IMR-90 (cell line): ENCODE results near the gene FAM13B. TPM values are rescaled to one million over a fixed set of nuclear protein-coding genes. Genes with fewer than 3 reads are reported as not detected.

Experiments
- ATAC-seq: fragments of 200-7000 bp; cut with Tn5 transposase; 2 replicates; pipeline ENCODE4 v1.9.1; 2020; ENCODE audit warnings: low read depth, mild to moderate bottlenecking, moderate library complexity
- BruUV-seq: library from RNA; stranded (reverse); fragments of 400-500 nt; replicated peaks from 2 replicates; lab custom pipeline; 2021; lab: Mats Ljungman, UMichigan
- CTCF ChIA-PET: fragments of 300-600 bp; formaldehyde crosslinking; extraction: SDS; loops from one replicate; lab custom pipeline; 2021; ENCODE audit warnings: antibody characterized with exemption; lab: Yijun Ruan, JAX
- POLR2A ChIA-PET: fragments of 300-600 bp; sonication (Branson Sonifier 250); formaldehyde crosslinking; loops from one replicate; lab custom pipeline; 2022; ENCODE audit warnings: antibody characterized with exemption; ENCODE audit not compliant: unreplicated experiment; lab: Charles Lee
- DNase-seq: peaks from one replicate; pipeline ENCODE4 v3.0.0; 2013
- H2AFZ ChIP-seq: replicated peaks from 2 replicates; pipeline ENCODE3; 2013; ENCODE audit warnings: low read length, mild to moderate bottlenecking; ENCODE audit not compliant: poor library complexity
- H2AK5ac ChIP-seq: 2 replicates; pipeline ENCODE4 v1.6.1; 2013; ENCODE audit warnings: low read depth, low read length, inconsistent platforms
- H2AK9ac ChIP-seq: replicated peaks from 2 replicates; pipeline ENCODE3; 2013; ENCODE audit warnings: mild to moderate bottlenecking, low read depth, low read length, moderate library complexity; ENCODE audit not compliant: poor library complexity
- H2BK120ac ChIP-seq: 2 replicates; pipeline ENCODE4 v1.6.1; 2013; ENCODE audit warnings: low read depth, low read length, inconsistent platforms
- H2BK15ac ChIP-seq: 3 replicates; pipeline ENCODE4 v1.6.1; 2013; ENCODE audit warnings: low read depth, low read length, inconsistent platforms
- H2BK20ac ChIP-seq: 2 replicates; pipeline ENCODE4 v1.6.1; 2013; ENCODE audit warnings: low read depth, mild to moderate bottlenecking, inconsistent platforms, low read length, moderate library complexity
- H2BK5ac ChIP-seq: 2 replicates; pipeline ENCODE4 v1.6.1; 2013; ENCODE audit warnings: mild to moderate bottlenecking, low read depth, low read length, inconsistent platforms; ENCODE audit not compliant: poor library complexity, severe bottlenecking
- H3K14ac ChIP-seq: replicated peaks from 2 replicates; pipeline ENCODE4 v1.6.1; 2013; ENCODE audit warnings: low read depth, low read length, inconsistent platforms
- H3K18ac ChIP-seq: 2 replicates; pipeline ENCODE4 v1.6.1; 2013; ENCODE audit warnings: low read depth, low read length, control low read depth
- H3K23ac ChIP-seq: 2 replicates; pipeline ENCODE4 v1.6.1; 2013; ENCODE audit warnings: low read depth, low read length, inconsistent platforms
- H3K27ac ChIP-seq: 2 replicates; pipeline ENCODE4 v1.5.1; 2013; ENCODE audit warnings: mild to moderate bottlenecking, control low read depth, low read length; ENCODE audit not compliant: insufficient read depth
- H3K27me3 ChIP-seq: 2 replicates; pipeline ENCODE4 v1.6.1; 2013; ENCODE audit warnings: low read length; ENCODE audit not compliant: control insufficient read depth, insufficient read depth
- H3K36me3 ChIP-seq: 2 replicates; pipeline ENCODE4 v1.6.1; 2013; ENCODE audit warnings: low read length, mixed read lengths; ENCODE audit not compliant: control insufficient read depth, insufficient read depth
- H3K4ac ChIP-seq: 2 replicates; pipeline ENCODE4 v1.6.1; 2013; ENCODE audit warnings: low read depth, low read length, inconsistent platforms
- H3K4me1 ChIP-seq: 2 replicates; pipeline ENCODE4 v1.6.1; 2013; ENCODE audit warnings: low read length, mixed read lengths; ENCODE audit not compliant: control insufficient read depth, insufficient read depth
- H3K4me2 ChIP-seq: 2 replicates; pipeline ENCODE4 v1.6.1; 2013; ENCODE audit warnings: low read depth, mild to moderate bottlenecking, control low read depth, low read length, moderate library complexity
- H3K4me3 ChIP-seq: 2 replicates; pipeline ENCODE4 v1.5.1; 2013; ENCODE audit warnings: low read depth, mild to moderate bottlenecking, control low read depth, low read length, moderate library complexity; ENCODE audit not compliant: insufficient read depth
- H3K56ac ChIP-seq: 2 replicates; pipeline ENCODE4 v1.6.1; 2013; ENCODE audit warnings: low read length, inconsistent platforms; ENCODE audit not compliant: insufficient read depth; ENCODE audit errors: extremely low read depth
- H3K79me1 ChIP-seq, 2 experiments: 2 replicates each; pipeline ENCODE4 v1.6.1; 2013; ENCODE audit warnings: low read length in 2 of 2, inconsistent platforms in 1 of 2, low read depth in 1 of 2
- H3K9ac ChIP-seq: 2 replicates; pipeline ENCODE4 v1.6.1; 2013; ENCODE audit warnings: low read depth, low read length, control low read depth
- H3K9me1 ChIP-seq: 2 replicates; pipeline ENCODE4 v1.6.1; 2013; ENCODE audit warnings: low read length, inconsistent platforms; ENCODE audit not compliant: insufficient read depth
- H3K9me3 ChIP-seq: 2 replicates; pipeline ENCODE4 v1.6.1; 2013; ENCODE audit warnings: low read length; ENCODE audit not compliant: control insufficient read depth, insufficient read depth
- H4K20me1 ChIP-seq: 2 replicates; pipeline ENCODE4 v1.6.1; 2013; ENCODE audit warnings: low read length, inconsistent platforms; ENCODE audit not compliant: insufficient read depth
- H4K5ac ChIP-seq: 2 replicates; pipeline ENCODE4 v1.6.1; 2013; ENCODE audit warnings: mild to moderate bottlenecking, low read depth, low read length, control low read depth
- H4K8ac ChIP-seq, 2 experiments: 2 replicates each; pipeline ENCODE4 v1.6.1; 2013; ENCODE audit warnings: low read depth in 2 of 2, low read length in 2 of 2, control low read depth in 1 of 2, inconsistent platforms in 1 of 2
- H4K91ac ChIP-seq: 2 replicates; pipeline ENCODE4 v1.6.1; 2013; ENCODE audit warnings: low read depth, low read length, inconsistent platforms; ENCODE audit not compliant: insufficient read depth
- BHLHE40 ChIP-seq: fragments of 150-350 bp; IDR thresholded peaks from 2 replicates; pipeline ENCODE4 v1.6.1; 2016; ENCODE audit warnings: mild to moderate bottlenecking, low read depth, low read length
- CEBPB ChIP-seq: IDR thresholded peaks from 2 replicates; pipeline ENCODE4 v1.6.1; 2012; ENCODE audit warnings: low read depth, low read length, improper control_type of control experiment
- CHD1 ChIP-seq: IDR thresholded peaks from 2 replicates; pipeline ENCODE4 v1.6.1; 2012; ENCODE audit warnings: low read depth, low read length, improper control_type of control experiment
- FOS ChIP-seq: fragments of 150-350 bp; IDR thresholded peaks from 2 replicates; pipeline ENCODE4 v1.6.1; 2016; ENCODE audit warnings: low read depth, low read length
- MAFK ChIP-seq: IDR thresholded peaks from 2 replicates; pipeline ENCODE4 v1.6.1; 2012; ENCODE audit warnings: low read depth, low read length, improper control_type of control experiment
- MAZ ChIP-seq: IDR thresholded peaks from 2 replicates; pipeline ENCODE4 v1.6.1; 2012; ENCODE audit warnings: low read depth, mild to moderate bottlenecking, low read length, improper control_type of control experiment, moderate library complexity, borderline replicate concordance
- MXI1 ChIP-seq: IDR thresholded peaks from 2 replicates; pipeline ENCODE4 v1.6.1; 2012; ENCODE audit warnings: low read depth, mild to moderate bottlenecking, low read length, moderate library complexity, borderline replicate concordance
- NFE2L2 ChIP-seq: fragments of 150-350 bp; IDR thresholded peaks from 2 replicates; pipeline ENCODE4 v1.6.1; 2016; ENCODE audit warnings: low read depth, mild to moderate bottlenecking, low read length
- POLR2A ChIP-seq: IDR thresholded peaks from 2 replicates; pipeline ENCODE4 v1.6.1; 2012; ENCODE audit warnings: mild to moderate bottlenecking, low read depth, low read length
- RAD21 ChIP-seq: IDR thresholded peaks from 2 replicates; pipeline ENCODE4 v1.6.1; 2012; ENCODE audit warnings: low read length, improper control_type of control experiment
- RCOR1 ChIP-seq: IDR thresholded peaks from 2 replicates; pipeline ENCODE4 v1.6.1; 2012; ENCODE audit warnings: mild to moderate bottlenecking, low read length, improper control_type of control experiment; ENCODE audit not compliant: insufficient replicate concordance
- RFX5 ChIP-seq: IDR thresholded peaks from 2 replicates; pipeline ENCODE4 v1.8.0; 2012; ENCODE audit warnings: low read depth, mild to moderate bottlenecking, low read length, moderate library complexity
- SMC3 ChIP-seq: fragments of 150-350 bp; IDR thresholded peaks from 2 replicates; pipeline ENCODE4 v1.6.1; 2016; ENCODE audit warnings: low read depth, mild to moderate bottlenecking, antibody characterized with exemption, low read length, moderate library complexity
- WGBS, 2 experiments: methylation state at CpG; one replicate each; pipeline versions ENCODE4 v1.1.5 to v1.1.7; 2013; ENCODE audit warnings: missing lambda C conversion rate in 2 of 2; ENCODE audit not compliant: insufficient read length in 1 of 2; ENCODE audit errors: extremely low coverage in 2 of 2; 5-methylcytosine and 5-hydroxymethylcytosine counted together
- dilution Hi-C: fragments of 300-500 bp; cut with HindIII; formaldehyde crosslinking; loops from one replicate; pipeline ENCODE4 v1.14.3; 2018; ENCODE audit warnings: low sequenced_read_pairs; ENCODE audit not compliant: unreplicated experiment
- in situ Hi-C: fragments of 300-500 bp; cut with MboI; formaldehyde crosslinking; loops from 3 replicates; pipeline ENCODE4 v1.14.3; 2019; ENCODE audit warnings: low sequenced_read_pairs, inconsistent platforms, mixed read lengths
- intact Hi-C: fragments of 100-400 bp; cut with micrococcal nuclease; formaldehyde crosslinking; loops from 2 replicates; pipeline ENCODE4 v1.10.0; 2022
- polyA plus RNA-seq, 3 experiments: library from polyadenylated mRNA; depleted of rRNA; stranded (reverse); fragments of >200 nt; gene quantifications; 2 replicates each; pipeline ENCODE4 v1.2.3, GENCODE V29; 2012; ENCODE audit warnings: low replicate concordance in 1 of 3
- total RNA-seq: library from RNA; depleted of rRNA; stranded (reverse); fragments of >200 nt; gene quantifications from 2 replicates; pipeline ENCODE4 v1.2.3, GENCODE V29; 2012
- TF ChIP-seq, protein P1 (sequence below): fragments of 150-350 bp; IDR thresholded peaks from 2 replicates; pipeline ENCODE4 v1.6.1; 2017; ENCODE audit warnings: mild to moderate bottlenecking, antibody characterized with exemption, low read length, low read depth
- TF ChIP-seq, protein P2 (sequence below): conservative IDR thresholded peaks from 2 replicates; pipeline ENCODE4 v1.5.1; 2012; ENCODE audit warnings: mild to moderate bottlenecking, low read depth, low read length, improper control_type of control experiment
- TF ChIP-seq, protein P3 (sequence below): fragments of 150-350 bp; IDR thresholded peaks from 2 replicates; pipeline ENCODE4 v1.6.1; 2016; ENCODE audit warnings: low read depth, mild to moderate bottlenecking, low read length, moderate library complexity, borderline replicate concordance

The FAM13B gene
- total and polyA plus RNA-seq, 2 of the 4 experiments (the other 2 are of a cell fraction) = 14.6 to 15.1 TPM

DNA sequence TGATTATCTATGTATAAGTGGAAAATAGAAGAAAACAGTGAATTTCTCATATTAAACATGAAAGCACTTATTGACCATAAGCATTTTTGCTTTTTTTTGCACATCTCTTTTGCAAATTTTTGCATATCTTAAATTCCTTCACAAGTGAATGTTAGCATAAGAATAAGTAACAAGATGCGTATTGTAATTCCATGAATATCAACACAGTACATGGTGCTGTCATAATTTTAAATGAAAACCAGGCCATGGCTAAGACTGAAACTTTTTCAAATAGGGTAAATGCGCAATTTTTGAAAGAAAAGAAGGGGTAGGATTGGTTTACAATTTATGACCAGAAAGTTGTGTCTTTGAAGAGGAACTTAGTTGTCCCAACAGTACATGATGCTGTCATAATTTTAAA, 17.0 kb downstream of the FAM13B start:
- Histone ChIP-seq H4K20me1 (peaks cover 19% of the 10 kb centered on the region; the same call in 1 of the 2 replicates), H3K27me3 (no peaks in the 10 kb centered on the region), H3K4me1 (peaks cover 6% of the 10 kb centered on the region), H3K9me3 (no peaks in the 10 kb centered on the region), H4K91ac (no peak overlapping the region), H2BK120ac (no peak overlapping the region), H3K14ac (no peak overlapping the region), H3K9ac (no peak overlapping the region), H3K79me1 (peaks cover 23 to 38% of the 10 kb centered on the region in 2 experiments), H3K9me1 (peaks cover 5% of the 10 kb centered on the region), H2AK5ac (no peak overlapping the region), H2AFZ (no peak overlapping the region), H2BK20ac (no peak overlapping the region), H3K23ac (no peak overlapping the region), H3K36me3 (peaks cover 13% of the 10 kb centered on the region), H3K4me3 (no peak overlapping the region), H2AK9ac (no peak overlapping the region), H3K56ac (no peak overlapping the region), H3K27ac (no peak overlapping the region), H3K18ac (no peak overlapping the region), H4K8ac (no peak overlapping the region), H4K5ac (no peak overlapping the region), H3K4ac (no peak overlapping the region), H3K4me2 (no peak overlapping the region), H2BK5ac (no peak overlapping the region), H2BK15ac (no peak overlapping the region)
- ChIA-PET POLR2A (no interaction called here), CTCF (no interaction called here)
- intact Hi-C loops (loop anchor here (5.0 kb wide), 1 partner anchor 69 kb away; no protein-coding TSS in a partner anchor), dilution Hi-C loops (no loop called here), in situ Hi-C loops (no loop called here)
- BruUV-seq = no TSS peak
- WGBS, 2 experiments = no CpG with 5 or more reads among the region's 2 CpGs
- no peak for ATAC-seq
- TF ChIP-seq, protein P1, sequence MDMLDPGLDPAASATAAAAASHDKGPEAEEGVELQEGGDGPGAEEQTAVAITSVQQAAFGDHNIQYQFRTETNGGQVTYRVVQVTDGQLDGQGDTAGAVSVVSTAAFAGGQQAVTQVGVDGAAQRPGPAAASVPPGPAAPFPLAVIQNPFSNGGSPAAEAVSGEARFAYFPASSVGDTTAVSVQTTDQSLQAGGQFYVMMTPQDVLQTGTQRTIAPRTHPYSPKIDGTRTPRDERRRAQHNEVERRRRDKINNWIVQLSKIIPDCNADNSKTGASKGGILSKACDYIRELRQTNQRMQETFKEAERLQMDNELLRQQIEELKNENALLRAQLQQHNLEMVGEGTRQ = no peak
- TF ChIP-seq RAD21 (no peak), NFE2L2 (no peak), BHLHE40 (no peak), CHD1 (no peak), CEBPB (no peak), RFX5 (no peak), FOS (no peak), POLR2A (no peak), MAFK (no peak), MAZ (no peak), MXI1 (no peak), RCOR1 (no peak), SMC3 (no peak)
- TF ChIP-seq, protein P2, sequence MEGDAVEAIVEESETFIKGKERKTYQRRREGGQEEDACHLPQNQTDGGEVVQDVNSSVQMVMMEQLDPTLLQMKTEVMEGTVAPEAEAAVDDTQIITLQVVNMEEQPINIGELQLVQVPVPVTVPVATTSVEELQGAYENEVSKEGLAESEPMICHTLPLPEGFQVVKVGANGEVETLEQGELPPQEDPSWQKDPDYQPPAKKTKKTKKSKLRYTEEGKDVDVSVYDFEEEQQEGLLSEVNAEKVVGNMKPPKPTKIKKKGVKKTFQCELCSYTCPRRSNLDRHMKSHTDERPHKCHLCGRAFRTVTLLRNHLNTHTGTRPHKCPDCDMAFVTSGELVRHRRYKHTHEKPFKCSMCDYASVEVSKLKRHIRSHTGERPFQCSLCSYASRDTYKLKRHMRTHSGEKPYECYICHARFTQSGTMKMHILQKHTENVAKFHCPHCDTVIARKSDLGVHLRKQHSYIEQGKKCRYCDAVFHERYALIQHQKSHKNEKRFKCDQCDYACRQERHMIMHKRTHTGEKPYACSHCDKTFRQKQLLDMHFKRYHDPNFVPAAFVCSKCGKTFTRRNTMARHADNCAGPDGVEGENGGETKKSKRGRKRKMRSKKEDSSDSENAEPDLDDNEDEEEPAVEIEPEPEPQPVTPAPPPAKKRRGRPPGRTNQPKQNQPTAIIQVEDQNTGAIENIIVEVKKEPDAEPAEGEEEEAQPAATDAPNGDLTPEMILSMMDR = no peak
- TF ChIP-seq, protein P3, sequence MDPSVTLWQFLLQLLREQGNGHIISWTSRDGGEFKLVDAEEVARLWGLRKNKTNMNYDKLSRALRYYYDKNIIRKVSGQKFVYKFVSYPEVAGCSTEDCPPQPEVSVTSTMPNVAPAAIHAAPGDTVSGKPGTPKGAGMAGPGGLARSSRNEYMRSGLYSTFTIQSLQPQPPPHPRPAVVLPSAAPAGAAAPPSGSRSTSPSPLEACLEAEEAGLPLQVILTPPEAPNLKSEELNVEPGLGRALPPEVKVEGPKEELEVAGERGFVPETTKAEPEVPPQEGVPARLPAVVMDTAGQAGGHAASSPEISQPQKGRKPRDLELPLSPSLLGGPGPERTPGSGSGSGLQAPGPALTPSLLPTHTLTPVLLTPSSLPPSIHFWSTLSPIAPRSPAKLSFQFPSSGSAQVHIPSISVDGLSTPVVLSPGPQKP = no peak
- no peak for DNase-seq
